Measurements from ENCODE around the gene ME1. TPM values are rescaled to one million over a fixed set of nuclear protein-coding genes. Genes with fewer than 3 reads are reported as not detected.

ME1 gene
- total RNA-seq, 2 donors from 2014 or later: 7.5 to 15.4 TPM

DNA sequence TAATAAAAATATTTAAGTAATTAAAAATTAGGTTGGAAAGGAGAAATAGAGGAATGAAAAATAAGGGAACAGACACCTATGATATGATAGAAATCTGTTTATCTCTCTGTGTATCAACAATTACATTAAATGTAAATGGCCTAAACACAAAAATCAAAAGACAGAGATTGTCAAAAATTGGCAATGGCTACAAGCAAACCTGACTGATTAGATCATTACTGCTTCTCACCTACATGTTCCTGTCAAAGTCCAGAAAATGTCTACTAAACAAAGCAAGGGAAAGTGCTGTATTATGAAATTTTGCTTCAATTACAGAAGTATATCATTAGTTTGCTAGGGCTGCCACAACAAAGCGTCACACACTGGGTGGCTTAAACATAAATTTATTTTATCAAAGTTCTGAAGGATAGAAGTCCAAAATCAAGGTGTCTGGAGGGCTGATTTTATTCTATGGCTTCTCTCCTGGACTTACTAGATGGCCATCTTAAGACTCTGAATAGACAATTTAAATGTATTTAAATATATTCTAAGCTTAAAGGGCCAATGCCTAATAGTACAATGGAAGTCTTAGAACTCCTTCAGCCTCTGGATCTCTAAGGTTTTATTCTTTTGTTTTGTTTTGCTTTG is 6.3 kb downstream of the ME1 start:
- DNase-seq: no peak
- H3K9me3 ChIP-seq (ENCODE audit: control insufficient read depth, low read length): peaks cover 20% of the 10 kb centered on the region
- no peak overlapping the region for H3K27ac Mint-ChIP-seq
- H3K36me3 ChIP-seq (ENCODE audit: control insufficient read depth, insufficient read depth, low read length): no peaks in the 10 kb centered on the region
- H3K9me3 Mint-ChIP-seq: peaks cover 14% of the 10 kb centered on the region
- no peaks in the 10 kb centered on the region for H3K4me1 ChIP-seq (ENCODE audit: control insufficient read depth, insufficient read depth, low read length)
- no peak overlapping the region for H3K4me3 ChIP-seq (ENCODE audit: low read length)
- H3K36me3 Mint-ChIP-seq (ENCODE audit: low read depth): peaks cover 29% of the 10 kb centered on the region
- no peak overlapping the region for H3K27ac ChIP-seq (ENCODE audit: low read depth, low read length)
- no peaks in the 10 kb centered on the region for H3K27me3 Mint-ChIP-seq (ENCODE audit: insufficient read depth)
- H3K9ac ChIP-seq (ENCODE audit: extremely low read depth, low read length, poor library complexity, severe bottlenecking): no peak overlapping the region
- TF ChIP-seq, protein P1, sequence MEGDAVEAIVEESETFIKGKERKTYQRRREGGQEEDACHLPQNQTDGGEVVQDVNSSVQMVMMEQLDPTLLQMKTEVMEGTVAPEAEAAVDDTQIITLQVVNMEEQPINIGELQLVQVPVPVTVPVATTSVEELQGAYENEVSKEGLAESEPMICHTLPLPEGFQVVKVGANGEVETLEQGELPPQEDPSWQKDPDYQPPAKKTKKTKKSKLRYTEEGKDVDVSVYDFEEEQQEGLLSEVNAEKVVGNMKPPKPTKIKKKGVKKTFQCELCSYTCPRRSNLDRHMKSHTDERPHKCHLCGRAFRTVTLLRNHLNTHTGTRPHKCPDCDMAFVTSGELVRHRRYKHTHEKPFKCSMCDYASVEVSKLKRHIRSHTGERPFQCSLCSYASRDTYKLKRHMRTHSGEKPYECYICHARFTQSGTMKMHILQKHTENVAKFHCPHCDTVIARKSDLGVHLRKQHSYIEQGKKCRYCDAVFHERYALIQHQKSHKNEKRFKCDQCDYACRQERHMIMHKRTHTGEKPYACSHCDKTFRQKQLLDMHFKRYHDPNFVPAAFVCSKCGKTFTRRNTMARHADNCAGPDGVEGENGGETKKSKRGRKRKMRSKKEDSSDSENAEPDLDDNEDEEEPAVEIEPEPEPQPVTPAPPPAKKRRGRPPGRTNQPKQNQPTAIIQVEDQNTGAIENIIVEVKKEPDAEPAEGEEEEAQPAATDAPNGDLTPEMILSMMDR (conservative IDR thresholded peaks at IDR 0.05): no peak
- 80 to 95% methylated on average over 1 of the region's 1 CpG for WGBS, 2 experiments (ENCODE audit: insufficient coverage in 1 of 2, insufficient read length in 1 of 2)
- H3K27me3 ChIP-seq (ENCODE audit: control insufficient read depth, insufficient read depth, low read length, poor library complexity, severe bottlenecking): no peaks in the 10 kb centered on the region
- H3K4me3 Mint-ChIP-seq: no peak overlapping the region
- peaks cover under 1% of the 10 kb centered on the region for H3K4me1 Mint-ChIP-seq

DNA sequence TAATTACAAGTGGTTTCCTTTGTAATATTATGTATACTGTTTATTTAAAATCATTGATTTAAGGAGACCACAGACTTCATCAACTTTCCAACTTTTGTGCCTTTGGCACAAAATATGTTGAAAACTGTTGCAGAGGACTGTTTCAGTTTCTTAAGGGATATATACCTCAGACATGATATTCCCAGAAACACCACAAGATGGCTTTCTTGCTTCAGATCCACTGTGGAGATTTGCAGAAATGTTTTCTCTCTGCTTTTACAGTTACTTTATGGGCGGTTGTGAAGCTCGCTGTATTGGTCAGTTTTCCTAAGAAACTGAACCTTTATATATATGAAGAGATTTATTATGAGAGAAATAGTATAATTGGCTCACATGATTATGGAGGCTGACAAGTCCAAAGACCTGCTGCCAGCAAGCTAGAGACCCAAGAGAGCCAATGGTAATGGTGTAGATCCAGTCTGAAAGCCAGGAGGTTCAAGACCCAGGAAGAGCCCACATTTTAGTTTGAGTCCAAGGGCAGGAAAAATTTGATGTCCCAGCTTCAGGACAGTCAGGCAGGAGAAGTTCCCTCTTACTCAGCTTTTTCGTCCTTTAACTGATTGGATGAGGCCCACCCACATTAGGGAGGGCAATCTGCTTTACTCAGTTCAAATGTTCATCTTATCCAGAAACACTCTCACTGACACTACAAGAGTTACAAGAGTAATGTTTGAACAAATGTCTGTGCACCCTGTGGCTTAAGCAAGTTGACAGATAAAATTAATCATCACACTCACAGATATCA is 12.8 kb downstream of the ME1 start:
- Histone ChIP-seq H3K9me3 (ENCODE audit: control insufficient read depth, low read length) (no peaks in the 10 kb centered on the region), H3K4me3 (ENCODE audit: low read length) (no peak overlapping the region), H3K9ac (ENCODE audit: extremely low read depth, low read length, poor library complexity, severe bottlenecking) (no peak overlapping the region), H3K27ac (ENCODE audit: low read depth, low read length) (no peak overlapping the region), H3K27me3 (ENCODE audit: control insufficient read depth, insufficient read depth, low read length, poor library complexity, severe bottlenecking) (no peaks in the 10 kb centered on the region), H3K4me1 (ENCODE audit: control insufficient read depth, insufficient read depth, low read length) (no peaks in the 10 kb centered on the region), H3K36me3 (ENCODE audit: control insufficient read depth, insufficient read depth, low read length) (no peaks in the 10 kb centered on the region)
- DNase-seq: peak; percentile 46
- Mint-ChIP-seq H3K27me3 (ENCODE audit: insufficient read depth) (no peaks in the 10 kb centered on the region), H3K27ac (no peak overlapping the region), H3K9me3 (no peaks in the 10 kb centered on the region), H3K36me3 (ENCODE audit: low read depth) (peaks cover 6% of the 10 kb centered on the region), H3K4me1 (peaks cover 2% of the 10 kb centered on the region), H3K4me3 (no peak overlapping the region)
- WGBS, 2 experiments (ENCODE audit: insufficient coverage in 1 of 2, insufficient read length in 1 of 2): 85% methylated on average over 3 of the region's 3 CpGs; no CpG with 5 or more reads in 1 of the 2 experiments
- TF ChIP-seq, protein P1 (conservative IDR thresholded peaks at IDR 0.05): peak; percentile 80

DNA sequence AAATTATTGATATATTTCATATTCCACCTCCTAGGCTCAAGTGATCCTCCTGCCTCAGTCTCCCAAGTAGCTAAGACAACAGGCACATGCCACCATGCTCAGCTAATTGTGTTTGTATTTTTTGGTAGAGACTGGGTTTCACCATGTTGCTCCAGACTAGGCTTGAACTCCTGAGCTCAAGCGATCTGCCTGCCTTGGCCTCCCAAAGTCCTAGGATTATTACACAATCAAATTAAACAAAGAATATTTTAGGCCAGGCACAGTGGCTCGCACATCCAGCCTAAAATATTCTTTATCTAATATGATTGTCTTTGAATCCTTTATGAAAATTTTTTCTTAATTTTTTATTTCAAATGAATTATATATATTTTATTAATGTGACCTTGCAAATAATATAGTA is 17.8 kb downstream of the ME1 start:
- TF ChIP-seq, protein P1 (conservative IDR thresholded peaks at IDR 0.05): no peak
- H3K4me1 ChIP-seq (ENCODE audit: control insufficient read depth, insufficient read depth, low read length): no peaks in the 10 kb centered on the region
- H3K4me3 ChIP-seq (ENCODE audit: low read length): no peak overlapping the region
- no peaks in the 10 kb centered on the region for H3K9me3 ChIP-seq (ENCODE audit: control insufficient read depth, low read length)
- no peak overlapping the region for H3K27ac Mint-ChIP-seq
- 100% methylated on average over 1 of the region's 2 CpGs; no CpG with 5 or more reads in 1 of the 2 experiments for WGBS, 2 experiments (ENCODE audit: insufficient coverage in 1 of 2, insufficient read length in 1 of 2)
- H3K4me3 Mint-ChIP-seq: no peak overlapping the region
- H3K27me3 Mint-ChIP-seq (ENCODE audit: insufficient read depth): no peaks in the 10 kb centered on the region
- no peak for DNase-seq
- H3K27me3 ChIP-seq (ENCODE audit: control insufficient read depth, insufficient read depth, low read length, poor library complexity, severe bottlenecking): no peaks in the 10 kb centered on the region
- H3K36me3 ChIP-seq (ENCODE audit: control insufficient read depth, insufficient read depth, low read length): no peaks in the 10 kb centered on the region
- H3K36me3 Mint-ChIP-seq (ENCODE audit: low read depth): no peaks in the 10 kb centered on the region
- no peaks in the 10 kb centered on the region for H3K4me1 Mint-ChIP-seq
- H3K9me3 Mint-ChIP-seq: no peaks in the 10 kb centered on the region
- H3K9ac ChIP-seq (ENCODE audit: extremely low read depth, low read length, poor library complexity, severe bottlenecking): no peak overlapping the region
- H3K27ac ChIP-seq (ENCODE audit: low read depth, low read length): no peak overlapping the region
